NB4 (cell line): ENCODE results near the gene ATP11A.

Experiments
- DNase-seq: peaks from one replicate; pipeline ENCODE4 v3.0.0; 2010; ENCODE audit warnings: low read depth
- H3K4me3 ChIP-seq: one replicate; pipeline ENCODE4 v1.5.1; 2011; ENCODE audit warnings: mild to moderate bottlenecking, low read depth, low read length, moderate library complexity
- CTCF ChIP-seq: IDR thresholded peaks from one replicate; pipeline ENCODE4 v1.5.1; 2012; ENCODE audit warnings: low read depth, low read length
- MAX ChIP-seq: IDR thresholded peaks from 2 replicates; pipeline ENCODE4 v1.6.1; 2011; ENCODE audit warnings: low read depth, low read length
- MYC ChIP-seq: IDR thresholded peaks from 2 replicates; pipeline ENCODE4 v1.6.1; 2011; ENCODE audit warnings: low read depth, low read length
- POLR2A ChIP-seq: IDR thresholded peaks from 2 replicates; pipeline ENCODE4 v1.6.1; 2011; ENCODE audit warnings: mild to moderate bottlenecking; ENCODE audit not compliant: insufficient read length; ENCODE audit errors: extremely low read depth

The ATP11A gene

GRCh38 chr13:112702341-112702985, 12.6 kb downstream of the ATP11A start:
- DNase-seq, result peak; percentile 62
- no peak overlapping the region for H3K4me3 ChIP-seq
- no peak for TF ChIP-seq POLR2A
- TF ChIP-seq MYC, result peak; percentile 39; the same call in 1 of the 2 replicates
- peak; percentile 75 for TF ChIP-seq MAX
- no peak for TF ChIP-seq CTCF

- no peak overlapping the region for H3K4me3 ChIP-seq
- TF ChIP-seq POLR2A (no peak), CTCF (no peak), MYC (peak; percentile 84), MAX (peak; percentile 65; the same call in 1 of the 2 replicates)
- DNase-seq, result peak; percentile 94
Measured at GRCh38 chr13:112702986-112703379, 13.1 kb downstream of the ATP11A start.

GRCh38 chr13:112703449-112704284, 13.8 kb downstream of the ATP11A start:
- H3K4me3 ChIP-seq, result no peak overlapping the region
- no peak for TF ChIP-seq CTCF
- TF ChIP-seq MYC, result no peak
- TF ChIP-seq MAX, result no peak
- TF ChIP-seq POLR2A, result no peak
- DNase-seq, result no peak

- no peak overlapping the region for H3K4me3 ChIP-seq
- peak; percentile 30 for DNase-seq
- TF ChIP-seq CTCF (no peak), MYC (no peak), MAX (no peak), POLR2A (no peak)
Measured at GRCh38 chr13:112704308-112705145, 14.7 kb downstream of the ATP11A start.

GRCh38 chr13:112705286-112705685, 15.4 kb downstream of the ATP11A start:
- no peak overlapping the region for H3K4me3 ChIP-seq
- TF ChIP-seq CTCF (no peak), MAX (no peak), POLR2A (no peak), MYC (no peak)
- no peak for DNase-seq
